Forelimb muscle (tissue), 1 donor: ENCODE results near the gene SCN5A. TPM values are rescaled to one million over a fixed set of nuclear protein-coding genes. Genes with fewer than 3 reads are reported as not detected.

Experiments
- DNase-seq: peaks from one replicate; pipeline ENCODE4 v3.0.0-alpha.2; 2013; ENCODE audit warnings: low read depth
- polyA plus RNA-seq: library from polyadenylated mRNA; unstranded; fragments of 120-200 nt; gene quantifications from one replicate; pipeline ENCODE4 v1.2.1, GENCODE V29; 2013; ENCODE audit not compliant: insufficient read length

SCN5A gene
- polyA plus RNA-seq, 1 donor, result 5.9 TPM

DNA sequence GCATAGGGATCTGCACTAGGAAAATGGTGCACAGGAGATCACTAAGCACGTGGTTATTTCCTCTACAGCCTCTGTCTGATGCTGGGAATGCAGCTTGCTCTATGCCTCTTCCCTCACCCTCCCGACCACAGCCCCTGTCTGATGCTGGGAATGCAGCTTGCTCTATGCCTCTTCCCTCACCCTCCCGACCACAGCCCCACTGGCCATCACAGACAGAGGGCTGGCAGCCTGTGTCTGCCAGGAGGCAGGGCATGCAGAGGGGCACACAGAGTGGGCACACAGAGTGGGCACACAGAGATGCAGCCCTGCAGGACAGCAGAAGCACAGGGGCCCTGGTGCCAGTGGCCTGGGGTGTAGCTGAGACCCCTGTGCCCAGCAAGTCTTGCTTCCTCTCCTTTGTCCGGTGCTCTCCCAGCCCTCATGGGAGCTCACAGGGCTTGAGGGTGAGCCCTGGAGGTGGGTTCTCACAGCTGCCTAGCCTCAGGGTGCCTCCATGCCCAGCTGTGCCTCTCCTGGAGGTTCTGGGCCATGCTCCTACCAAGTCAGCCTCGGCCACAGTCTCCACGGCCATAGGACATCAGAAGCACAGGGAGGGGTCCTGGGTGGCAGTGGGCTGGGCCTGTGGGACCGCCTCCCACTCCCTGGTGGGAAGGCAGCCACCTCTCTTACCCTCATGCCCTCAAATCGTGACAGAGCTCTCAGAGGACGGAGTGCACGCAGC is 87.6 kb downstream of the SCN5A start:
- DNase-seq, result no peak

DNA sequence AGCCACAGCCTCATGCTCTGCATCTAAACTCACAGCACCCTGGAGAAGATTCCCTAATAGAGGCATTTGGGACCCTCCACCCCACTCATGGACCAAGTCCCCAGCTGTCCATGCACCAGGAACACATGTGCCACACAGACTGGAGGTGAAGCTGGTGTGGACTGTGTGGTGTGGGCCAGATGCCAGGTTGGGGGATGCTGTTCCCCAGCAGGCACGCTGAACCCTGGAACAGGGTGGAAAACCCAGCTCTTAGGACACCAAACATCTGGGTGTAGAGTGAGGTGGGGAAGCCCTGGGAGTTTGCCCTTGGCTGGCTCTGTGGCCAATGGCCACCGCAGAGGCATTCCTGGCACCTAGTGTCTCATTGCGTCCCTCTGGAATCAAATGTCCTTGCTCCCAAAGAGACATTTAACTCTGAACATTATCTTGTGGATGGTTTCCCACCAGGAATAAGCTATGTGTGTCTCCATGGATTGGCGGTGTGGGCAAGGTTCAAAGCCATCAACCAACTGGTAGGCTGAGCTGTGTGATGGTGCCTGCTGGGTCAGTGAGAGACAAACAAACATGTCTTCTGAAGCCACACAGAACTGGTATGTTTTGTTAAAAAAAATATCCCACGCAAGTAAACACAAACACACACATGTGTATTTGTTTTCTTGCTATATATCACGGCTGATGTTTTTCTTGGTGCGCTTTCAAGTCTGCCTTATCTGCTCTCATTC is 88.3 kb downstream of the SCN5A start:
- DNase-seq, result no peak

DNA sequence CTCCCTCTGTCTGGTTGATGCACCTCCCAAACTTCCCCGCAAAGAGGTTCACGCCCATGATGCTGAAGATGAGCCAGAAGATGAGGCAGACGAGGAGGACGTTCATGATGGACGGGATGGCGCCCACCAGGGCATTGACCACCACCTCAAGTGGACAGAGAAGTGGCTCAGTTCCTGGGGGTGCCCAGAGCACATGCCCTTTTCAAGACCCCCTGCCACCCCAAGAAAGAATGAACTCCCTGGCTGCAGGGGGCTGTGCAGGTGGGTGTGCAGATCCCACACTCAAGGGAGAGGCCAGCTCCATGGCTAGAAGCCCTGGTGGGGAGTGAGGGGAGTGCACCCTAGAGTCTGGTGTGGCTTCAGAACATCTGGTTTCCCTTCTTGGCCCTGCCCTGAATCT is 89.2 kb downstream of the SCN5A start:
- no peak for DNase-seq

DNA sequence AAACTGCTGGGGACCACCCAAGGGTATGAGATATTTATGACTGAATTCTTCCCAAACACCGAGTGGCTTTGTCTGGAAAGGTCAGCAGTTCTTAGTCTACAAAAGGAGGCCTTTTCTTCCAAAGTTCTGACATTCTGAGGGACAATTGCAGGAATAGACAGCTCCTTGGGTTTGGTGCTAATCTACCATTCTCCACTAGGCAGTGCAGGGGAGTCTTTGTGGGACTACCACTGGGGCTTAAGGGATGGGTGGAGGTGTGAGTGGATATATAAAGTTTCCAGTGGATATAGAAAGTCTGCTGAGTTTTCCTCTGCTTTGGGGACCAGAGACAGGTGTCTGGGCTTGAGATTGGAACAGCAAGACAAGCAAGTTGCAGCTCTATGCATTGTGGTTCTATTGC is 90.6 kb downstream of the SCN5A start:
- DNase-seq, result no peak

DNA sequence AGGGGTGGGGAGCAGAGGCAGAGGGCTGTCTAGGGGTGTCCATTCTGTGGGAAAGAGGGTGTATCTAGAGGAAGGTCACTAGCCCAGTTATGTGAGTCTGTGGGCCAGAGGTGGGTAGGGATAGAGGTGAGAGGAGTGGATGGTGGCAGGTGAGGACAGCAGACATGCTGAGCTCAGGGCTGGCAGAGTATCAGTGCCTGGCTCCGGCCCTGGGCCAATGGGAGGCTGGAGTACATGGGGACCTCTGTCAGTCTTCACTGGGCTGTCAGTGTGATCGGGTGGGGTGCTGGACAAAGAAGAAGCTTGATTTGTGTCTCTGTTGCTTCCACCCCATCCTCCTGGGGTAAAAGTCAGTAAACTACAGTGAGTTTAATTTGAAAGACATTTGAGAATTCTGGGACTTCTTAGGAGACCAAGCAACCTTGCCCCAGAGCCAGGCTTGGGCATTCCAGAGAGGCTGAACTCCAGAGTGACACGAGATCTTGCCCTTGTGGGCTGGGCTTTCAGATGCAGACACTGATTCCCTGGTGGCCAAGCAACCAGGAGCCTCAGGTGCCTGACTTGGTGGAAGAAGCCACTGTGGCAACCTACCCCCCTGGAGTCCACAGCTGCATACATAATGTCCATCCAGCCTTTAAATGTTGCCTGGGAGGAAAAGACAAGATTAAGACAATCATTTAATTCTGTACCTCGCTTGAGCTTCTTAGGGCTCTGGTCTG is 92.7 kb downstream of the SCN5A start:
- DNase-seq, result no peak

DNA sequence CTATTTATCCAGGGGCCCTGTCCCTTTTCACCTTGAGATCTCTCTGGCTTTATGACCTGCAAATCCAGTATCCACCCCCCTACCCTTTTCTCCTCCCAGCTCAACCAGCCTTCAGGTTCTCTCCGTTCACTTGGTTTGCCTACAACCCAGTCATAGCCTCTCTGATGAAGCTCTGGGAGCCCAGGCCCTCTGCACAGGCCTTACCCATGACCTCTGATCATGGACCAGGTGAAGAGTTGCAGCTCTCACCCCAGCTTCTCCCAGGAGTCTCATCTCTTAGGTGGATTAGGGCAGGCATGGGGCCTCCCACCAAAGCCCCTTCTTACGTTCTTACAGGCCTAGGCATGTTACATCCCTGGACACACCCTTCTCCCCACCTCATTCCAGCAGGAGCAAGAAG is 93.6 kb downstream of the SCN5A start:
- no peak for DNase-seq

DNA sequence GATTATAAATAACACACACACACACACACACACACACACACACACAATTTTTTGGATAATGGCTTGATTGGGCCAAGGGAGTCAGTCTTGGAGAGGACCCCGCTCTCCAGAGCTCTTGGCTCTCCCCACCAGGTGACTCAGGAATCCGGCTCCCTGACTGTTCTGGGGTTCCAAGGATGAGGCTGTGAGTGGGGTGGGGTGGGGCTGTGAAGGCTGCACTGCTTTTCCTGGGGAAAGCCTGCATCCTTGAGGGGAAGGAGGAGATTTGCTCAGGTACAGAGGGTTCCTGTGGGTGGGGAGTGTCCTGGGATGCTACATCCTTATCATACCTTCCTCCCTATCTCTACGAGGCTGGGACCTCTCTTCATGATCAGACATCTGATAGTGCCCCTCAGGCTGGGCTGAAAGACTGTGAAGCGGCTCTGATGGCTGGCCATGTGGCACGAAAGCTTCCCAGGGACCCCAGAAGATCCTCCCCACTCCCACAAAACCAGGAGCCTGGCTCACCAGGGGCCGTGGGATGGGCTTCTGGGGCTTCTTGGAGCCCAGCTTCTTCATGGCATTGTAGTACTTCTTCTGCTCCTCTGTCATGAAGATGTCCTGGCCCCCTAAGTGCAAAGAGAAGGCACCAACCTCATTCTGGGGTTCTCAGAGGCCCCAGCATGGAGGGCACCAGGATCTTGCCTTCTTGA is 94.2 kb downstream of the SCN5A start:
- DNase-seq, result no peak

DNA sequence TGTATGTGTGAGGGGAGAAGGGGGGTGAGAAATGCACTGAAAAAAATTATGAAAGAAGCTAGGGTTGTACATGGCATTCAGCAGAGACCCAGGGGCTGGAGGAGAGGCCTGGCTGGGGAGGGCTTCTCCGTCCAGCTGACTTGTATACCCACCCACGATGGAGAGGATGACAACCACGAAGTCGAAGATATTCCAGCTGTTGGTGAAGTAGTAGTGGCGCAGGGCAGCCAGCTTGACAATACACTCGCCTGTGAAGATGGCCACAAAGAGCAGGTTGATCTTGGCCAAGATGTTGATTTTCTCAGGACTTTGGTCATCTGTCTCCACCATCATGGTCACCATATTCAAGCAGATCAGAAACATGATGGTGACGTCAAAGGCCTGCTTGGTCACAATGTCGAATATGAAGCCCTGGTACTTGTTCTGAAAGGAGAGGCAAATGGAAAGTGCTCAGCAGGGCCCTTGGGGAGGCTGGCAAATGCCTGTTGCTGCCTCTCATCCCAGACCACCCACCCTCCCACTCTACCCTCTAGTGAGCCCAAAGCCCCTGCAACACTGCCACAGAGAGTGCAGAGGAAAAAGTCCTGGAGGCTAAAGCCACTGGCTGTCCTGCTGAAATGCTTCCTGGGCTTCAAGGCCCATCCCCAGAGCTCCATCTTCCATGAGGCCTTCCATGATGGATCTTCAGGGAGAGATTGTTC is 95.2 kb downstream of the SCN5A start:
- DNase-seq, result no peak

DNA sequence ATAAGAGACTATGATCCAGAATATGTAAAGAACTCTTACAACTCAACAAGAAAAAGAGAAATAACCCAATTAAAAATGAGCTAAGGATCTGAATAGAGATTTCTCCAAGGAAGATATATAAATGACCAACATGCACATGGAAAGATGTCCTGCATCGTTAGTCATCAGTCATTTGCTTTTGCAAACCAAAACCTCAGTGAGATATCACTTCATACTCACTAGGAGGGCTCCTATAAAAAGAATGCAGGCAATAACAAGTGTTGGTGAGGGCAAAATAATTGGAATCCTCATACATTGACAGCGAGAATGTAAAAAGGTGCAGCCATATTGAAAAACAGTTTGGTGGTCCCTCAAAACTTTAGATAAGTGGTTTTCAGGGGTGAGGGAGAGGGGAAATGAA is 96.4 kb downstream of the SCN5A start:
- DNase-seq, result no peak

DNA sequence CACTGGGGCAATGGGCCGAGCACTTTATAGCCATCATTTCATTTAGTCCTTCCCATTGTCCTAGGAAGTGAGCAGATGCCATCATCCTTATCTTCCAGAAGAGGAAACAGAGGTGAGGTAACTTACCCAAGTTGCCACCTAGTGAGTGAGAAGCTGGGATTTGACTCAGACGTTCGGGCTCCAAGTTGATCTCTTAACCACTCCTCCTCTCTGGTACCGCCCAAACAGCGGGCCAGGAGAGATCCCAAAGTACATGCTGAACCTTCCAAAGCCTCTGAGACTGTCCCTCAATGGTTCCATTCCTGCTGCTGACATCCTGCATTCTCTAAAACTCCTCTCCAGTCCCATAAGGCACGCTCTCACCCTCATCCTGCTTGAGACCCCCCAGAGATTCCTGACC is 97.1 kb downstream of the SCN5A start:
- no peak for DNase-seq

DNA sequence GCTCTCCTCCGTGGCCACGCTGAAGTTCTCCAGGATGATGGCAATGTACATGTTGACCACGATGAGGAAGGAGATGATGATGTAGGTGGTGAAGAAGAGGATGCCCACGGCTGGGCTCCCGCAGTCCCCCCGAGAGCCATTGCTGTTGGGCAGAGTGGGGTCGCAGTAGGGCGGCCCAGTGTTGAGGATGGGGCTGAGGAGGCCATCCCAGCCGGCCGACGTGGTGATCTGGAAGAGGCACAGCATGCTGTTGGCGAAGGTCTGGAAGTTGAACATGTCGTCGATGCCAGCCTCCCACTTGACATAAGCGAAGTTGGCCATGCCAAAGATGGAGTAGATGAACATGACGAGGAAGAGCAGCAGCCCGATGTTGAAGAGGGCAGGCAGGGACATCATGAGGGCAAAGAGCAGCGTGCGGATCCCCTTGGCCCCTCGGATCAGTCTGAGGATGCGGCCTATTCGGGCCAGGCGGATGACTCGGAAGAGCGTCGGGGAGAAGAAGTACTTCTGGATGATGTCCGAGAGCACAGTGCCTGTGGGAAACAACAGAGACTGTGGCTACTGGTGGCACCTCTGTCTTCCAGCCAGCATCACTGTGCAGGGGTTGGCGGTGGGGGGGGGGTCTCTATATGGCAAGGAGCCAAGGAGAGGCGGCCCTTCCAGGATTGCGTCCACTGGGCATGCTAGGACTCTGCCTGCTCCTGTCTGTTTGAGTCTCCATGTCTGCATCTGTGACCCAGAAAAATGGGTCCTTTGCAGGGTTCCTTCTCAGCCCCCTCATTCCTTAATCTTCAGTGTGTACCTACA is 98.3 kb downstream of the SCN5A start:
- DNase-seq, result no peak

DNA sequence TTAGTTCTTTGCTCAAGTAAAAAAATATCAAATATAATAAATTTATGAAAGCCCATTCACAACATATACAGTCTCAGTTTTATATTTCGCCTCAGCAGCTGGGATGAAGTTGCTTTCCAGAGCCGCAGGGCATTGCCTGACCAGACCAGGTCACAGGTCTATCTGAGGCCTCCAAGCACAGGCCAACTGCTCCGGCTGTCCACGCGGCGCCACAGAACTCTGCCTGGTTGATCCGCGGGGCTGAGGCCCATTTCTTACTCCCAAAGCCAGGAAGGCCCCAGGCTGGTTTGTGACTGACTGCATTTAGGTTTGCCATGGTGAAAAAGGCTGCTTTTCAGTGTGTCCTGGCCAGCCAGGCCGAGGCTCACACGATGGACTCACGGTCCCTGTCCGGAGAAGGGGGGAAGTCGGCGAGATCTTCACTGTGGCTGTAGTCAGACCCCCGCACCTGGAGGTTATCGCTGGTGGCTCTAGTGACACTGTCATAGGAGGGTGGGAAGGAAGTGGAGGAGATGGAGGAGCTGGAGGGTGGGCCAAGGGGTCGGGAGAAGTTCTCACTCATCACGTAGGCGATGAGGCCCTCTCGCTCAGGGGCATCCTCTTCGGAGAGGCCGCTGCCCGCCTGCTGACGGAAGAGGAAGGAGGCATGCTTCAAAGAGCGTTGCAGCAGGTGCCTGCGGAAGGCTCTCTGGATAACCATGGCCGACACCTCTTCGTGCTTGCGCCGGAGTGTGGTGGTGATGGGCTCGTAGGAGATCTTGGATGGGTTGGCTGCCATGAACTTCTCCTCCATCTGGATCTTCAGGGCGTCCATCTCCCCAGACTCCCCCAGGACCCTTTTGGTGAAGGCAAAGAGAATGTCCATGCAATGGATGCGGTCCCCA is 99.3 kb downstream of the SCN5A start:
- DNase-seq, result no peak

DNA sequence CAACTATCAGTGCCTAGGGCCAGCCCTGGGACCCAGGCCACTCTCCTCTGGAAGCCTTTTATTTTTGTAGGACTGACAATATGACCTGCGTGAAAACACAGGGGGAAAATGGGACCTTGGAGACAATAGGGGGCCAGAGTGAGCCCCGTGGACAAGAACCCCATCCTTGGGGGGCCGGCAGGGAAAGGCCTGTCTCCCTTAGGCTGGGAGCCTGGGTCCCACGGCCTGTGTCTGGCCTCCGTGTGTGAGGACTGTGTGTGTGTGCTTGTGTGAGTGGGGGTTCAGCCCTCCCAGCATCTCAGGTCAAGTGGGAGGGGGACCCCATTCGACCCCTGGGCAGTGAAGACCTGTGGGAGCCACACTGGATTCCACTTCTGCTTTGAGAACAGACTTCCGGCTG is 100.0 kb downstream of the SCN5A start:
- DNase-seq, result no peak

DNA sequence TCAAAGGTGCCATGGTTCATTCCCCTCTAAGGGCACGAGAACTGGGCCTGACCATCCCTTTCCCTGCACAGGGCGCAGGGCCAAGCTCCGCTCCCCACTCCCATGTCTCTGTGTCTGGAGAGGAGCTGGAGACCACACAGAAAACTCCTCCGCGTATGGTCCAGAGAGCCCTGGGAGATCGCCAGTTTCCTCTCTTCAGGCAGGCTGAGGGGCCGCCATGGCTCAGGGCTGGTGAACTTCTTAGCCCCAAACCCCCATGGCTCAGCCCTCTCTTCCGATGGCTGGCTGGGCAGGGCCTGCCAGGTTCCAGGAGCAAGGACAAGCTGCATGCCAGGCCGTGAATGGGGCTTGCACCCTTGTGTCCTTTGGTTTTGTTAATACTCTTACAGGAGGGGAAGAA is 100.4 kb downstream of the SCN5A start:
- DNase-seq, result no peak

DNA sequence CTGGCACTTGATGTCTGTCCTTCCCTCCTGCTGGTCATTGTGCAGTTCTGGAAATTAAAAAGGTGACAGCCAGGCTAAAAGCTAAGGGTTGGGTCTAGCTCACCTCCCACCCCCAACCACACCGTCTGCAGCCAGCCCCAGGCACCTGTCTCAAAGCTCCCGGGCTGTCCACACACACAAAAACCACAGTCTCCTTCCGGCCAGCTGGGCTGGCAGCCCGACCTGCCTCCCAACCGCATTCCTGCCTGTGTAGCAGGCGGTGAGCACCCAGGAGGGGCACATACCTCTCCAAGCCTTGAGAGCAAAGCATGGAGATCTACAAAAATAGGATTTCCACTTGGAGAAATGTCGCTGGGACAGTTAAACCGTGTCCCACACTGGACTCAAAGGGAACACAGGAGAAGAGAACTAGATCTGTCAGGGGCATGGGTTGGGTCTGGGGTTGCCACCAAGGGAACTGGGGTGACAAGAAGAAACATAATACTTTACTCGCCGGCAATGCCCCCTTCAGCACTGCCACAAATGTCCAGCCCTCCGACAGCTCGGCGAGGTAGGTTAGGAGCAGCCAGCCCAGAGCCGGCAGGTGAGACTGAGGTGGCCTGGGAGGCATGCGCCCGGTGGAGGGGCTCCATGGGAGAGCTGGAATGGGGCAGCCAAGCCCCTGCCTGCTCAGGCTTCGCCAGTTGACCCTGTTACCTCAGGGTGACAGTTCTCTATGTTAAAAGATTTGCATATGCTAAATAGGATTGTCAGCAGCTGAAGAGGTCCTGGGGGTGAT is 101.1 kb downstream of the SCN5A start:
- DNase-seq, result no peak

DNA sequence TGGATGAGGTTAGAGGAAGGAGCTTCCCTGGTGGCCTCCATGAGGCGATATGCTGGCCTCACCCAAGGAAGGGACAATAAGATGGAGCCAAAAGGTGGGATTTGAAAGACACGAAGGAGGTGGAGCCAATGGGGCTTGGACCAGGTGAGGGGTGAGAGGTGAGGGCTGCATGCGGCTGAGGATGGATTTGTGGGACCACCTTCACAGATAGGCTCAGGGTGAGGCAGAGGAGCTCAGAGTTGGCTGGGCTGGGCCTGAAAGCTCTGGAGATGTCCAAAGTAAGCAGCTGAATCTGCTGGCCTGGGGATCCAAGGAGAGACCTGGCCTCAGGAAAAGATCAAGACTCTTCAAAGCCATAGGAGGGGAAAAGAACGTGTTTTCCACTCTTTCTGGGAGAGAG is 103.5 kb downstream of the SCN5A start:
- no peak for DNase-seq

DNA sequence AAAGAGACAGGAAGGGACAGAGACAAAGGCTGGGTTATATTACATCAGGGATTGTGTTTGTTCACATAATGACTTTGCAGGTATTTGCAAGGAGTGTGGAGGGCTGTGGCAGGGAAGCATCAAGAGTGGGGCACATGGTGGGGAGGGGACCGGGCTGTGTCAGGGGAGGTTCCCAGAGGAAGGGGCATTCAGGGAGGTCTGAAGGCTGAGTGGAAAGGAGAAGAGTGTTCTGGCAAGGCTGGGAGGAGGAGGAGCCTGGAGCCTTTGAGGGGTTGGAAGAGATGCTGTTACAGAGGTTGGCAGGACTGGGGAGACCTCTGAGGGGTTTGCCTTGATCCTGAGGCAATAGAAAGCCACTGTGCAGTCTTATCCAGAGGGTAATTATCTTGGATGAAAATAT is 103.9 kb downstream of the SCN5A start:
- DNase-seq, result no peak

DNA sequence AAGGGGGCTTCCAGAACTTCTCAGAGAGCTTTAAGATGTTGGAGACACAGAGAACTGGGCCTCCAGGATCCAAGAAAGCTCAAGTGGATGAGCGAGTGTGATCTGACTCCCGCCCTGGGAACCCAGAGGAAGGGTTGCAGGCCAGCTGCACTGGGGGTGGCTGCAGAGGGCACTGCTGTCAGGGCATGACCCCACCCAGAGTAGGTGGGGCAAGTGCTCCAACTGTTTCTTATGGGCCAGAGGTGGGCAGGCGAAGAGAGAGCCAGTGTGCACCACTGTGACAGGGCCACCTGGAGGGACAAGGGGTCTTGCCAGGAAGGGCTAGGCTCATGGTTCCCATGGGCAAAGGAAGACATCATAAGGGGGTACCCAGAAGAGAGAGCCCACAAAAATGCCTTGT is 104.6 kb downstream of the SCN5A start:
- no peak for DNase-seq

DNA sequence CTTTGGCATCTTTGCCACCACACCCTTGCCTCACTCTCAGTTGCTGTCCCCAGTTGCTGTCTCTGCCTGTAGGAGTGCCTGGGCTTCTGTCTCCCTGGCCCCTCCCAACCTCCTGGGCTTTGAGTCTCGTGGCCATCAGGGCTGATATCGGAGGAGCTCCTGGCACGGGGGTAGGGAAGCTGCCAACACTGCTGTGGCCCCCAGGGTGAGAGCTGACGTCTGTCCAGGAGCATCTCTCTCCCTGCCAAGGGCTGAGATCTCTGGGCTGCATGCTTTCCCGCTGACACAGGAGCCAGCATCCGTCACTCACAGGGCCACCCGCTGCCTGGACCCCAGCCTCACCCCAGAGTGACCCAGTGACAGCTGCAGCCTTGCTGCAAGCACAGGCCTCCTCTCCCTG is 105.9 kb downstream of the SCN5A start:
- no peak for DNase-seq
